A549 (cell line): ENCODE measurements around the gene ABI2. TPM values are rescaled to one million over a fixed set of nuclear protein-coding genes. Genes with fewer than 3 reads are reported as not detected.

Source experiments
- ATAC-seq, 2 experiments: fragments of 200-7000 bp in 1 of 2; fragments of >200 bp in 1 of 2; cut with Nextera tagmentation in 1 of 2; cut with Tn5 transposase in 1 of 2; 3 replicates each; pipeline versions ENCODE4 v1.8.0 to v1.9.1; 2018 to 2020; ENCODE audit warnings: mild to moderate bottlenecking in 1 of 2, moderate library complexity in 1 of 2
- CTCF ChIA-PET: fragments of 300-600 bp; sonication (Branson Sonifier 250); formaldehyde crosslinking; extraction: SDS; loops from one replicate; lab custom pipeline; 2021; ENCODE audit warnings: antibody characterized with exemption, inconsistent platforms; lab: Yijun Ruan, JAX
- POLR2A ChIA-PET: fragments of 350-600 bp; formaldehyde crosslinking; extraction: SDS; loops from one replicate; lab custom pipeline; 2021; ENCODE audit warnings: antibody characterized with exemption, inconsistent platforms; lab: Yijun Ruan, JAX
- DNase-seq, 2 experiments: peaks; one replicate each; pipeline versions ENCODE4 v3.0.0 to v3.0.0-alpha.2; 2011 to 2016; ENCODE audit warnings: low read depth in 1 of 2, low spot score in 1 of 2
- FAIRE-seq: peaks from 2 replicates; lab custom pipeline; 2011; peaks lifted over from hg19 to GRCh38; lab: Jason Lieb, UNC
- H3K27ac ChIP-seq, 2 experiments: fragments of >200 bp; sonication (Bioruptor Twin); formaldehyde crosslinking; 3 replicates each; pipeline ENCODE4 v1.5.1; 2016 to 2017
- H3K4me1 ChIP-seq: fragments of >200 bp; sonication (Bioruptor Twin); formaldehyde crosslinking; 3 replicates; pipeline ENCODE4 v1.6.1; 2016
- H3K4me2 ChIP-seq: fragments of >200 bp; sonication (Bioruptor Twin); formaldehyde crosslinking; 3 replicates; pipeline ENCODE4 v1.6.1; 2016
- H3K4me3 ChIP-seq: fragments of >200 bp; sonication (Bioruptor Twin); formaldehyde crosslinking; 3 replicates; pipeline ENCODE4 v1.5.1; 2016
- H3K9me3 ChIP-seq: fragments of >200 bp; sonication (Bioruptor Twin); formaldehyde crosslinking; 3 replicates; pipeline ENCODE4 v1.6.1; 2016
- CEBPB ChIP-seq, 2 experiments: fragments of >200 bp in 1 of 2; sonication (Bioruptor Twin) in 1 of 2; formaldehyde crosslinking in 1 of 2; IDR thresholded peaks; 2 replicates each; pipeline ENCODE4 v1.6.1; 2012 to 2016
- CHD4 ChIP-seq: fragments of 200-600 bp; sonication (generic); IDR thresholded peaks from 2 replicates; pipeline ENCODE4 v1.6.1; 2016; ENCODE audit warnings: antibody characterized with exemption, mild to moderate bottlenecking, borderline replicate concordance
- E2F6 ChIP-seq: IDR thresholded peaks from 2 replicates; pipeline ENCODE4 v1.6.1; 2012; ENCODE audit warnings: low read depth, borderline replicate concordance
- EHMT2 ChIP-seq: fragments of 200-600 bp; sonication (generic); IDR thresholded peaks from 2 replicates; pipeline ENCODE4 v1.6.1; 2016; ENCODE audit warnings: antibody characterized with exemption, low read depth, mild to moderate bottlenecking, moderate library complexity
- EP300 ChIP-seq, 2 experiments: fragments of >200 bp; sonication (Bioruptor Twin); formaldehyde crosslinking; IDR thresholded peaks; 2 replicates in 1 of 2; 3 replicates in 1 of 2; pipeline ENCODE4 v1.6.1; 2016 to 2017
- FOSB ChIP-seq: fragments of 250-450 bp; sonication (Bioruptor Pico); IDR thresholded peaks from 2 replicates; pipeline ENCODE4 v1.5.0; 2020; ENCODE audit warnings: mild to moderate bottlenecking, moderate library complexity
- FOSL2 ChIP-seq, 2 experiments: fragments of 450-650 bp in 1 of 2; fragments of >200 bp in 1 of 2; sonication (Bioruptor Twin) in 1 of 2; formaldehyde crosslinking; IDR thresholded peaks; 2 replicates each; pipeline versions ENCODE4 v1.5.0 to v1.6.1; 2016 to 2020; ENCODE audit warnings: mild to moderate bottlenecking in 1 of 2, moderate library complexity in 1 of 2
- GATA3 ChIP-seq: IDR thresholded peaks from 2 replicates; pipeline ENCODE4 v1.6.1; 2012; ENCODE audit warnings: borderline replicate concordance
- HDAC2 ChIP-seq: fragments of 200-600 bp; sonication (generic); IDR thresholded peaks from 2 replicates; pipeline ENCODE4 v1.6.1; 2016
- HOXB13 ChIP-seq: fragments of 250-450 bp; sonication (Bioruptor Pico); IDR thresholded peaks from 2 replicates; pipeline ENCODE4 v1.5.0; 2020; ENCODE audit warnings: low read depth, mild to moderate bottlenecking, moderate library complexity
- JUN ChIP-seq, 2 experiments: fragments of >200 bp; sonication (Bioruptor Twin); formaldehyde crosslinking; IDR thresholded peaks; 2 replicates in 1 of 2; 3 replicates in 1 of 2; pipeline ENCODE4 v1.6.1; 2016 to 2017
- KDM1A ChIP-seq: fragments of 200-600 bp; sonication (generic); IDR thresholded peaks from 2 replicates; pipeline ENCODE4 v1.6.1; 2016; ENCODE audit warnings: low read depth, mild to moderate bottlenecking
- MAX ChIP-seq: IDR thresholded peaks from 2 replicates; pipeline ENCODE4 v1.6.1; 2012
- MYC ChIP-seq: IDR thresholded peaks from 2 replicates; pipeline ENCODE4 v1.6.1; 2012; ENCODE audit warnings: mild to moderate bottlenecking, inconsistent platforms, low read length, improper control_type of control experiment, borderline replicate concordance
- NPAS2 ChIP-seq: fragments of 250-450 bp; sonication (Bioruptor Pico); IDR thresholded peaks from 2 replicates; pipeline ENCODE4 v1.8.0; 2022; ENCODE audit warnings: mild to moderate bottlenecking, moderate library complexity, borderline replicate concordance
- NR3C1 ChIP-seq: fragments of >200 bp; sonication (Bioruptor Twin); formaldehyde crosslinking; IDR thresholded peaks from 3 replicates; pipeline ENCODE4 v1.6.1; 2017
- POLR2A ChIP-seq: IDR thresholded peaks from 2 replicates; pipeline ENCODE4 v1.6.1; 2012; ENCODE audit warnings: mild to moderate bottlenecking, low read length
- RCOR1 ChIP-seq: fragments of 150-350 bp; IDR thresholded peaks from 2 replicates; pipeline ENCODE4 v1.6.1; 2014; ENCODE audit warnings: antibody characterized with exemption, low read length, low read depth
- REST ChIP-seq: fragments of 200-600 bp; sonication (generic); IDR thresholded peaks from 2 replicates; pipeline ENCODE4 v1.6.1; 2016; ENCODE audit warnings: antibody characterized with exemption, mild to moderate bottlenecking, moderate library complexity
- RFX5 ChIP-seq: fragments of 450-650 bp; IDR thresholded peaks from 2 replicates; pipeline ENCODE4 v1.7.1; 2014; ENCODE audit warnings: antibody characterized with exemption, mild to moderate bottlenecking, moderate library complexity
- ZC3H11A ChIP-seq: fragments of 450-650 bp; IDR thresholded peaks from 2 replicates; pipeline ENCODE4 v1.6.1; 2014; ENCODE audit warnings: antibody characterized with exemption, mild to moderate bottlenecking
- ZFP36 ChIP-seq: fragments of 450-650 bp; IDR thresholded peaks from 2 replicates; pipeline ENCODE4 v1.6.1; 2014; ENCODE audit warnings: borderline replicate concordance; ENCODE audit not compliant: partially characterized antibody
- ZNF302 ChIP-seq: fragments of 250-450 bp; sonication (Bioruptor Pico); IDR thresholded peaks from 2 replicates; pipeline ENCODE4 v1.9.0; 2021; ENCODE audit warnings: inconsistent platforms, mild to moderate bottlenecking, moderate library complexity
- ZSCAN20 ChIP-seq: fragments of 250-450 bp; sonication (Bioruptor Pico); IDR thresholded peaks from 2 replicates; pipeline ENCODE4 v1.8.0; 2022; ENCODE audit warnings: mild to moderate bottlenecking, moderate library complexity
- WGBS: methylation state at CpG from one replicate; pipeline ENCODE4 v1.1.6; 2017; ENCODE audit errors: missing lambda C conversion rate; 5-methylcytosine and 5-hydroxymethylcytosine counted together
- polyA plus RNA-seq, 4 experiments: library from polyadenylated mRNA; depleted of rRNA in 3 of 4; stranded (reverse); fragments of >200 nt; fragmentation: RNase III in 1 of 4; extraction: RNeasy Plus Mini Kit Qiagen cat#74134 plus additional on column Dnase treatment in 1 of 4; gene quantifications; 2 replicates in 3 of 4; 3 replicates in 1 of 4; pipeline ENCODE4 v1.2.3, GENCODE V29; 2011 to 2017

Gene ABI2
- polyA plus RNA-seq, 2 of the 4 experiments (the other 2 are of a cell fraction) = 36.2 to 51.1 TPM

- whole genome bisulfite sequencing = 13% methylated on average over 7 of the region's 7 CpGs
- peak in 1 of 2 experiments; percentile 21 for DNase-seq
- peaks cover 20% of the 10 kb centered on the region for H3K4me1 ChIP-seq
These were observed 653 bp upstream of the ABI2 start for GRCh38 chr2:203327582-203327900.

GRCh38 chr2:203328760-203329540 lies 756 bp downstream of the ABI2 start:
- Histone ChIP-seq H3K4me2 (peak overlapping the region; percentile 81), H3K4me3 (peak overlapping the region; percentile 76), H3K4me1 (peaks cover 20% of the 10 kb centered on the region), H3K27ac (peak overlapping the region; percentile 92 to 98)
- WGBS = 3% methylated on average over 15 of the region's 31 CpGs
- peak; percentile 28 to 36 for DNase-seq
- POLR2A ChIA-PET = interaction anchor here (1.9 kb wide), 1 partner anchor 90 kb away, joined by 9 read pairs; the partner anchor contains the start of gene CYP20A1
- FAIRE-seq = no peak
- CTCF ChIA-PET = no interaction called here
- TF ChIP-seq MAX (peak; percentile 43; the same call in 1 of the 2 replicates), EP300 (IDR thresholded peaks at IDR 0.05) (no peak), NR3C1 (no peak)
- TF ChIP-seq, all 56 proteins: peak for 1
- no peaks in the 10 kb centered on the region for H3K9me3 ChIP-seq
- peak; percentile 71 to 77 for ATAC-seq

More at GRCh38 chr2:203327582-203327900, 653 bp upstream of the ABI2 start:
- peak overlapping the region; percentile 76 for H3K4me3 ChIP-seq
- H3K4me2 ChIP-seq = peak overlapping the region; percentile 79
- ATAC-seq = peak; percentile 32 to 42; a peak in 5 of 6 replicates
- H3K27ac ChIP-seq = peak overlapping the region; percentile 92 to 98
- H3K9me3 ChIP-seq = no peaks in the 10 kb centered on the region
- TF ChIP-seq ZFP36 (no peak), NPAS2 (CRISPR knock-in tag) (no peak), MAX (no peak), ZSCAN20 (CRISPR knock-in tag) (no peak), ZNF302 (no peak), FOSB (CRISPR knock-in tag) (no peak), ZC3H11A (no peak), POLR2A (no peak), JUN (IDR thresholded peaks at IDR 0.05) (no peak), NR3C1 (no peak), GATA3 (no peak), HOXB13 (CRISPR knock-in tag) (no peak), KDM1A (no peak), MYC (no peak), CHD4 (no peak), HDAC2 (no peak), REST (no peak)
- POLR2A ChIA-PET = interaction anchor here (1.9 kb wide), 1 partner anchor 88 kb away, joined by 9 read pairs; the partner anchor contains the start of gene CYP20A1
- no peak for FAIRE-seq
- CTCF ChIA-PET = no interaction called here

GRCh38 chr2:203330434-203330833 lies 2.2 kb downstream of the ABI2 start:
- ChIA-PET POLR2A (no interaction called here), CTCF (interaction anchor here (0.7 to 1.2 kb wide), 2 partner anchors 77 to 92 kb away, joined by 3 to 4 read pairs; no protein-coding TSS in a partner anchor)
- Histone ChIP-seq H3K9me3 (no peaks in the 10 kb centered on the region), H3K4me3 (peak overlapping the region; percentile 76; the same call in 1 of the 3 replicates)
- no peak for ATAC-seq
- FAIRE-seq = no peak
- no peak for TF ChIP-seq EHMT2
- TF ChIP-seq RCOR1 = no peak
- TF ChIP-seq RFX5 = no peak
- peak; percentile 36 to 71; a peak in 3 of 4 replicates for TF ChIP-seq CEBPB (IDR thresholded peaks at IDR 0.05)
- no peak for TF ChIP-seq FOSL2 (IDR thresholded peaks at IDR 0.05)
- TF ChIP-seq FOSL2 (CRISPR knock-in tag; IDR thresholded peaks at IDR 0.05) = no peak
- TF ChIP-seq E2F6 = no peak
- TF ChIP-seq, all 56 proteins: peak for 1
- Histone ChIP-seq H3K27ac (peak overlapping the region in 1 of 2 experiments; percentile 25; a peak in 1 of 6 replicates), H3K4me2 (peak overlapping the region; percentile 81), H3K4me1 (peaks cover 20% of the 10 kb centered on the region)
- DNase-seq = peak in 1 of 2 experiments; percentile 16
